ENCODE data around the gene LCN1. TPM values are rescaled to one million over a fixed set of nuclear protein-coding genes. Genes with fewer than 3 reads are reported as not detected.

LCN1 gene
- total RNA-seq, 2 donors from 2014 or later: not detected

GRCh38 chr9:135485385-135485784, 35.9 kb upstream of the LCN1 start:
- H3K9me3 ChIP-seq: no peaks in the 10 kb centered on the region
- TF ChIP-seq CTCF (IDR thresholded peaks at IDR 0.05): no peak
- H3K36me3 ChIP-seq: peaks cover 27% of the 10 kb centered on the region
- H3K27me3 ChIP-seq (replicated peaks; ENCODE audit: insufficient read depth): no peaks in the 10 kb centered on the region
- no peak overlapping the region for H3K4me3 ChIP-seq
- no peak for ATAC-seq (ENCODE audit: insufficient number of reproducible peaks, low FRiP score, low read depth)
- H3K4me1 ChIP-seq (ENCODE audit: control insufficient read depth in 1 of 2, low read depth in 2 of 2): peaks cover 5 to 12% of the 10 kb centered on the region in 2 donors
- H3K27ac ChIP-seq: no peak overlapping the region
- no peak for DNase-seq (ENCODE audit: low spot score)

- Histone ChIP-seq H3K36me3 (peaks cover 27% of the 10 kb centered on the region), H3K4me3 (no peak overlapping the region), H3K9me3 (no peaks in the 10 kb centered on the region), H3K4me1 (ENCODE audit: control insufficient read depth in 1 of 2, low read depth in 2 of 2) (peaks cover 3 to 10% of the 10 kb centered on the region in 2 donors), H3K27me3 (replicated peaks; ENCODE audit: insufficient read depth) (no peaks in the 10 kb centered on the region), H3K27ac (no peak overlapping the region)
- DNase-seq (ENCODE audit: low spot score) (no peak), ATAC-seq (ENCODE audit: insufficient number of reproducible peaks, low FRiP score, low read depth) (no peak)
- TF ChIP-seq CTCF (IDR thresholded peaks at IDR 0.05): no peak
These were observed 35.4 kb upstream of the LCN1 start for GRCh38 chr9:135485832-135486231.

GRCh38 chr9:135486267-135487065, 34.8 kb upstream of the LCN1 start:
- peaks cover 27% of the 10 kb centered on the region for H3K36me3 ChIP-seq
- no peak for TF ChIP-seq CTCF (IDR thresholded peaks at IDR 0.05)

GRCh38 chr9:135487281-135488012, 33.8 kb upstream of the LCN1 start:
- no peak for ATAC-seq (ENCODE audit: insufficient number of reproducible peaks, low FRiP score, low read depth)
- no peak for DNase-seq (ENCODE audit: low spot score)
- Histone ChIP-seq H3K27me3 (replicated peaks; ENCODE audit: insufficient read depth) (no peaks in the 10 kb centered on the region), H3K9me3 (no peaks in the 10 kb centered on the region), H3K27ac (no peak overlapping the region), H3K4me3 (no peak overlapping the region), H3K4me1 (ENCODE audit: control insufficient read depth in 1 of 2, low read depth in 2 of 2) (no peaks in the 10 kb centered on the region), H3K36me3 (peaks cover 27% of the 10 kb centered on the region)
- TF ChIP-seq CTCF (IDR thresholded peaks at IDR 0.05): no peak

More at GRCh38 chr9:135486267-135487065, 34.8 kb upstream of the LCN1 start:
- ATAC-seq (ENCODE audit: insufficient number of reproducible peaks, low FRiP score, low read depth) (no peak), DNase-seq (ENCODE audit: low spot score) (no peak)
- Histone ChIP-seq H3K27me3 (replicated peaks; ENCODE audit: insufficient read depth) (no peaks in the 10 kb centered on the region), H3K9me3 (no peaks in the 10 kb centered on the region), H3K4me3 (no peak overlapping the region), H3K27ac (no peak overlapping the region), H3K4me1 (ENCODE audit: control insufficient read depth in 1 of 2, low read depth in 2 of 2) (peaks cover 0 to 4% of the 10 kb centered on the region in 2 donors)

- TF ChIP-seq CTCF (IDR thresholded peaks at IDR 0.05): no peak
- no peak for ATAC-seq (ENCODE audit: insufficient number of reproducible peaks, low FRiP score, low read depth)
- Histone ChIP-seq H3K27me3 (replicated peaks; ENCODE audit: insufficient read depth) (no peaks in the 10 kb centered on the region), H3K4me3 (no peak overlapping the region), H3K36me3 (peaks cover 27% of the 10 kb centered on the region), H3K9me3 (no peaks in the 10 kb centered on the region), H3K4me1 (ENCODE audit: control insufficient read depth in 1 of 2, low read depth in 2 of 2) (no peaks in the 10 kb centered on the region), H3K27ac (no peak overlapping the region)
- no peak for DNase-seq (ENCODE audit: low spot score)
These were observed 33.3 kb upstream of the LCN1 start for GRCh38 chr9:135488013-135488330.
